Measurements from ENCODE around the gene MCRIP2.

The MCRIP2 gene

DNA sequence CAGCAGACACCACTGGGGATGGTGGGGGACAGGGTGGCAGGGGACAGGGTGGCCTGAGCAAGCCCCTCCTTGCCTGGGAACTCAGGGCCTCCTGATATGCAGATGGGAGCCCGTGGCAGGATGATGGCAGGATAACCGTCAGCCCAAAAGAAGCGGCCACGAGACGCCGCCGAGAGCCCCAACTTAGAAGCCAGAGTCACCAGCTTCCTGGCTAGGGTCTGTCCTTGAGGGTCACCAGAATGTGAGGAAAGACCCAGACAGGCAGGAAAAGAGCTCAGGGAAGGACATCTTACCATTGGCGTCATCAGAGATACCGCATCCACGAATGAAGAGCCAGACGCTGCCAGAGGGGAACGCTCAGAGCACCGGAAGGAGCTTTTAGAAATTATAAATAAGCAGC, 32.3 kb upstream of the MCRIP2 start:
- no peak for TF ChIP-seq Cebpa-rat (IDR thresholded peaks at IDR 0.05)
- peak overlapping the region in 10 of 11 experiments; percentile 2 to 65 (median 38); a peak in 17 of 22 replicates for H3K9ac ChIP-seq
- H3K9me3 ChIP-seq (replicated peaks in 1 of 11): peaks cover 13 to 59% (median 48%) of the 10 kb centered on the region in 11 experiments
- no peak overlapping the region for H3K4me3 ChIP-seq
- peak overlapping the region in 2 of 11 experiments; percentile 28 to 32; a peak in 1 of 22 replicates for H3K27ac ChIP-seq
- H3K27me3 ChIP-seq: no peaks in the 10 kb centered on the region
- peaks cover 16 to 46% (median 37%) of the 10 kb centered on the region in 11 experiments; a peak in 21 of 22 replicates for H3K36me3 ChIP-seq
- peak overlapping the region in 9 of 11 experiments; percentile 43 to 83 (median 70); a peak in 18 of 22 replicates for H3K4me2 ChIP-seq
- H3K4me1 ChIP-seq: peaks cover 0 to 42% (median 32%) of the 10 kb centered on the region in 10 experiments; a peak in 16 of 20 replicates
- peaks cover 26 to 67% (median 45%) of the 10 kb centered on the region in 11 experiments; a peak in 20 of 22 replicates for H4K20me1 ChIP-seq

DNA sequence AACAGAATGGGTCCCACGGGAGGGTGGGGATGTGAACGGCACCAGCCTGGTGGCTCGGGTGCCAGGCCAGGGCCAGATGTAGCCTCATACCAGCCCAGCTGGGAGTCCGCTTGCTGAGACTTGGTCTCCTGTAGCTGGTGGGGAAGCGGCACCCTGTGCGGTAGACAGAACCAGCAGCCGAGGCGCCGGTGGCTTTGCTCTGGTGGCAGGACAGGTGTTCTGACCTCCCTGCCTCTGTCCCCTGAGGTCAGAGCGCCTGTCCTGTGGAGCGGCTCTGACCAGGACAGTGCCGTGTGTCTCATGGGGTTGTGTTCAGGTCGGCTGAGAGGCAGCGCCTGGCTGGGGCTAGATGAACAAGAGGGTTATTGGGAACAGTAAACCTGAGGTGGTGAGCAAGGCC, 31.6 kb upstream of the MCRIP2 start:
- H3K9me3 ChIP-seq (replicated peaks in 1 of 11): peaks cover 8 to 52% (median 41%) of the 10 kb centered on the region in 11 experiments
- H3K4me3 ChIP-seq: no peak overlapping the region
- H3K27ac ChIP-seq: peak overlapping the region in 3 of 11 experiments; percentile 28 to 32 (median 30); a peak in 2 of 22 replicates
- H4K20me1 ChIP-seq: peaks cover 31 to 72% (median 50%) of the 10 kb centered on the region in 11 experiments; a peak in 21 of 22 replicates
- TF ChIP-seq Cebpa-rat (IDR thresholded peaks at IDR 0.05): no peak
- peaks cover 0 to 49% (median 38%) of the 10 kb centered on the region in 10 experiments; a peak in 16 of 20 replicates for H3K4me1 ChIP-seq
- H3K4me2 ChIP-seq: peak overlapping the region in 9 of 11 experiments; percentile 43 to 83 (median 70); a peak in 20 of 22 replicates
- peaks cover 14 to 45% (median 30%) of the 10 kb centered on the region in 11 experiments; a peak in 21 of 22 replicates for H3K36me3 ChIP-seq
- peak overlapping the region in 10 of 11 experiments; percentile 2 to 65 (median 38); a peak in 17 of 22 replicates for H3K9ac ChIP-seq
- H3K27me3 ChIP-seq: no peaks in the 10 kb centered on the region

DNA sequence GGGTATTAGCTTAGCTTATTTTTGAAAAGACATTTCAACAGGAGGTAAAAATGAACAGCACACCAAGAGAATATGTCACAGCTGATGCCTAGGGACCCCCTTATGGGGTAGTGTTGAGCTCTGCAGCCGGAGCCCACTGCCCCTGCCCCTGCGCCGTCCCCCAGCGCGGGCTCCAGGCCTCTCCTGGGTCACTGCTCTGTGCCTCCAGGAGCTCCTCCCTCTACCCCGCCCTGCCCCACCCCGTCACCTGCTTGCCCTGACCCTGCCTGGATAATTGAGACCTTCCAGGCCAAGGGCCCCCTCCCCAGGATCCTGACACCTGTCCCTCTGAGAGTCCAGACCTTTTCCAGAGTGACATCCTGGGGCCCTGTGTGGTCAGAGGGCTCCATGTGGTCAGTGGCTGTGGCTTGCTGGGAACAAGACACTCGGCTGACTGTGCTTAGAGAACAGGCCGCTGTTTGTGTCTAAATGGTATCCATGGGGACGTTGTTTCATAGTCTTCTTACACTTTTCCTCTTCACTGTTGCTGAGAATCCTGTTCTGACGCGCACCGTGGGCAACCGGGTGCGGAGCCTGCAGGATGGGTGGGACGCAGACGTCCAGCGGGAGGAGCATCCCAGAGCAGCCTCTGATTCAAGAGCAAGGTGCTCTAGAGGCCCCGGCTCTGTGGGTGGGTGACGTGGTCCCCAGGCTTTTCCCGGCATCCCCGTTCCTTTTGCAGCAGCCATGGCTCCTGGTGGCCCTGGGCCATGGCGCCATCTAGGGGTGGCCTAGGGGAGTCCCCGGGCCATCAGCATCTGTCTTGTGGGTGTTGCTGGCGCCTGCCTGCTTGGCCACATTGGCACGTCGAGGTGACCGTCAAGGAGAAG, 30.9 kb upstream of the MCRIP2 start:
- H3K4me2 ChIP-seq: peak overlapping the region in 8 of 11 experiments; percentile 51 to 83 (median 71); a peak in 15 of 22 replicates
- peaks cover 0 to 57% (median 44%) of the 10 kb centered on the region in 10 experiments; a peak in 16 of 20 replicates for H3K4me1 ChIP-seq
- H3K9ac ChIP-seq: peak overlapping the region in 5 of 11 experiments; percentile 24 to 65 (median 54); a peak in 8 of 22 replicates
- H3K4me3 ChIP-seq: no peak overlapping the region
- peaks cover 0 to 44% (median 34%) of the 10 kb centered on the region in 11 experiments; a peak in 21 of 22 replicates for H3K9me3 ChIP-seq (replicated peaks in 1 of 11)
- H3K27ac ChIP-seq: peak overlapping the region in 3 of 11 experiments; percentile 28 to 32 (median 30); a peak in 2 of 22 replicates
- peaks cover 32 to 73% (median 57%) of the 10 kb centered on the region in 11 experiments; a peak in 21 of 22 replicates for H4K20me1 ChIP-seq
- H3K27me3 ChIP-seq: no peaks in the 10 kb centered on the region
- TF ChIP-seq Cebpa-rat (IDR thresholded peaks at IDR 0.05): no peak
- peaks cover 9 to 38% (median 23%) of the 10 kb centered on the region in 11 experiments; a peak in 18 of 22 replicates for H3K36me3 ChIP-seq

DNA sequence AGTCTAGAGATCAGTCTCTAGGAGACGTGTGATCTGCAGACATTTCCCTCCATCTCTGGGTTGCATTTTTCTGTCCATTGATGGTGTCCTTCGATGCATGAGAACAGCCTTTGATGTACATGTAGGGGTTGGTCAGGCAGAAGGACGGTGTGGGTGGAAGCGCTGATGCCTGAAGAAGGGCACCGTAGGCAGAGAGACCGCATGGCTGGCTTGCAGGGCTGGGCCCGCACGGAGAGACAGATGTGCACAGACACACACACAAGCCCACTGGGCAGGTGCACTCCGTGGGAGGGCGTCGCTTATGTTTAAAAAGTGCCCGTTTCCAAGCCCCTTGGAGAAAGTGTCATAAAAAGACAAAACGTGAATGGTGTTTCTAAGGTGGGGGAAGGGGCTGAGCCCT, 26.5 kb upstream of the MCRIP2 start:
- Histone ChIP-seq H3K9me3 (replicated peaks in 1 of 11) (peaks cover 0 to 22% (median 15%) of the 10 kb centered on the region in 11 experiments; a peak in 19 of 22 replicates), H4K20me1 (peaks cover 25 to 78% (median 67%) of the 10 kb centered on the region in 11 experiments; a peak in 21 of 22 replicates), H3K27ac (no peak overlapping the region), H3K4me3 (no peak overlapping the region), H3K4me1 (peaks cover 0 to 36% (median 28%) of the 10 kb centered on the region in 10 experiments; a peak in 16 of 20 replicates), H3K27me3 (no peaks in the 10 kb centered on the region), H3K4me2 (peak overlapping the region in 9 of 11 experiments; percentile 13 to 82 (median 56); a peak in 16 of 22 replicates), H3K36me3 (peaks cover 8 to 35% (median 15%) of the 10 kb centered on the region in 11 experiments; a peak in 15 of 22 replicates), H3K9ac (peak overlapping the region in 1 of 11 experiments; percentile 44; a peak in 1 of 22 replicates)
- TF ChIP-seq Cebpa-rat (IDR thresholded peaks at IDR 0.05): no peak

DNA sequence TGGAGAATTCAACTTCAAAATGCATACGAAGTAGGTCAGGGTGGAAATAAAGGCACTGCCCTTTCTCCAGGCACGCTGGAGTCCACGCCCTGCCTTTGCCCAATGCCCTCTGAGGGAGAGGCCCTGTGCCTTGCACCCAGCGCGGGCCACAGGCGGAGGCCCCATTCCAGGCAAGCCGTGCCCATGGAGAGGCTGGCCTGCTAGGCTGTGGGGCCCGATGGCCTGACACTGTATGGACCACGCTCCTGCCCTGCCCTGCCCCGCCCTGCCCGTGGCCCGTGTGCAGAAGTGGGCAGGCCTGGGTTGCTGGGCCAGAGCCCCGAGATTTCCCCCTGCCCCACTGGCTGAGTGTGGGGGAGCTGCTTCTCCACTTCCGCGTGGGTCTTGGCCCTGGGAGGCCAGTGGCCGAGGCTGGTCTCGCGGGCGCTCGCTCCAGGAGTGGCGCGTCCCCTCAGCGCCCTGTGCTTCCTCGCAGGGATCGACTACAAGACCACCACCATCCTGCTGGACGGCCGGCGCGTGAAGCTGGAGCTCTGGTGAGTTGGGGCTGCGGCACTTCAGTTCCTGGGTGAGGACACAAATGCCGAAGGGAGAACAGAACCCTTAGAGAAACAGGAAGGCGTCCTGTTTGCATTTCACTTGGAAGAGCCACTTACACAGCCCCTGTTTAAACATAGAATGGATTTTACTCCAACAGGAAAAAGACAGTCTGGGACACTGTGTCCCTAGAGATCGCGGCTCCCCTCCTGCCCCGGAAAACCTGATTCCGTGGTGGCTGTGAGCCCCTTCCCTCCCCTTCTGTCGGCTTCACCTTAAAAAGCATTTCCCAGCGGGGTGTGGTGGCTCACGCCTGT, 24.7 kb upstream of the MCRIP2 start:
- no peaks in the 10 kb centered on the region for H3K27me3 ChIP-seq
- peaks cover 0 to 38% (median 31%) of the 10 kb centered on the region in 10 experiments; a peak in 16 of 20 replicates for H3K4me1 ChIP-seq
- H3K27ac ChIP-seq: no peak overlapping the region
- peaks cover 29 to 82% (median 66%) of the 10 kb centered on the region in 11 experiments; a peak in 21 of 22 replicates for H4K20me1 ChIP-seq
- no peak overlapping the region for H3K4me3 ChIP-seq
- H3K4me2 ChIP-seq: no peak overlapping the region
- peaks cover 0 to 13% (median 12%) of the 10 kb centered on the region in 11 experiments; a peak in 19 of 22 replicates for H3K9me3 ChIP-seq (replicated peaks in 1 of 11)
- no peak for TF ChIP-seq Cebpa-rat (IDR thresholded peaks at IDR 0.05)
- peaks cover 8 to 37% (median 15%) of the 10 kb centered on the region in 11 experiments; a peak in 15 of 22 replicates for H3K36me3 ChIP-seq
- H3K9ac ChIP-seq: no peak overlapping the region

DNA sequence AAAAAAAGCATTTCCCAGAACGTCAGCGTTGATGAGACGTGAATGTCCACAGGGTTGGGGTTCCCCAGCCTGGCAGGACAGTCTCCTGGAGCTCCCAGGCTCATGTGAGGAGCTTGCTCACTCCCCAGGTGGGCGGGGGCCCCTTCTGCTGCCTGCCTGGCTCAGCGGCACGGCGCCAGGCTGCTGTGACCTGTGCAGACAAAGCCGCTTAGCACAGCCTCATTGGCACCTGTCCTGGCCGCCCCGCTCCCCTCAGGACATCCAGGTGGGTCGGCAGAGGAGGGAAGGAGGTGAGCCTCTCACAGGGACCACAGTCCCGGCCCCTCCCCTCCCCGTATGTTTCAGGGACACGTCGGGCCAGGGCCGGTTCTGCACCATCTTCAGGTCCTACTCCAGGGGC, 23.8 kb upstream of the MCRIP2 start:
- TF ChIP-seq Cebpa-rat (IDR thresholded peaks at IDR 0.05): no peak
- H3K9me3 ChIP-seq (replicated peaks in 1 of 11): peaks cover 0 to 13% (median 12%) of the 10 kb centered on the region in 11 experiments; a peak in 19 of 22 replicates
- H3K4me3 ChIP-seq: no peak overlapping the region
- no peak overlapping the region for H3K4me2 ChIP-seq
- no peak overlapping the region for H3K27ac ChIP-seq
- H3K36me3 ChIP-seq: peaks cover 8 to 37% (median 15%) of the 10 kb centered on the region in 11 experiments; a peak in 15 of 22 replicates
- no peaks in the 10 kb centered on the region for H3K27me3 ChIP-seq
- no peak overlapping the region for H3K9ac ChIP-seq
- H3K4me1 ChIP-seq: peaks cover 0 to 45% (median 35%) of the 10 kb centered on the region in 10 experiments; a peak in 16 of 20 replicates
- H4K20me1 ChIP-seq: peaks cover 29 to 91% (median 75%) of the 10 kb centered on the region in 11 experiments; a peak in 21 of 22 replicates

DNA sequence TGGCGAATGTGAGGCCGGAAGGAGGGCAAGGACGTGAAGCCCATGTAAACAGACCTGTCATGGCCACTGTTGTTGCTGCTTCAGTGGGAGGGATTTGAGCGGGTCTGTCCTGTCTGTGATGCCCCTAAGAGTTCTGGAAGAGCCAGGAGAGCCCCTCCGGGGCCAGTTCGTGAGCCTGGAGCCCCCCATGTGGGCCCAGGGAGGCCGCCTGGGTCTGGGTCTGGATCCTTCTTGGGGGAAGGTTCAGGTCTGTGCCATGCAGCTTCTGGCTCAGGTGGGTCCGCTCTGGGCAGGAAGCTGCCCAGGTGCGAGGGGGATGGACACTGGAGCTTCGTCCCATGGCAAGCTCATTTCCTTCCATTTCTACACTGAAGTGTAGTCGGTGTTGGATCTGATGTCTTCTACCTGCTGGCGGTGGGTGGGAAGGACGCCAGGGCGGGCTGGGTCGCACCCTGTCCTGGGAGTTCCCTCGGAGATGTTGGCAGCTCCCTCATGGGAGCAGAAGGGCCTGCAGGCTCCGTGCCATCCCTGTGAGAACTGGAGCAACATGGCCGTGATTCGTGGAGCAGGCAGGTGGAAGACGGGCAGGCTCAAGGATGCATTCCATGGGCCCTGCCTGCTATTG, 22.0 kb upstream of the MCRIP2 start:
- peaks cover 0 to 48% (median 36%) of the 10 kb centered on the region in 10 experiments; a peak in 16 of 20 replicates for H3K4me1 ChIP-seq
- H3K9me3 ChIP-seq (replicated peaks in 1 of 11): no peaks in the 10 kb centered on the region
- no peak overlapping the region for H3K4me3 ChIP-seq
- H3K4me2 ChIP-seq: no peak overlapping the region
- peaks cover 0 to 27% (median 6%) of the 10 kb centered on the region in 11 experiments; a peak in 11 of 22 replicates for H3K36me3 ChIP-seq
- H3K9ac ChIP-seq: no peak overlapping the region
- H4K20me1 ChIP-seq: peaks cover 25 to 97% (median 81%) of the 10 kb centered on the region in 11 experiments; a peak in 21 of 22 replicates
- no peaks in the 10 kb centered on the region for H3K27me3 ChIP-seq
- H3K27ac ChIP-seq: no peak overlapping the region
- TF ChIP-seq Cebpa-rat (IDR thresholded peaks at IDR 0.05): no peak
